Nephron (organoid): Measurements from ENCODE around the gene MFN2.
"Not testable (repeated sequence)": the region's sequence is repeated elsewhere in the genome, so short reads cannot be mapped to it uniquely, and the experiment has no call there.

ENCODE experiments used
- H3K27ac Mint-ChIP-seq, 3 experiments: 2 replicates each; pipeline ENCODE4 v1.8.0; 2020; ENCODE audit warnings: mixed read lengths in 3 of 3, mild to moderate bottlenecking in 2 of 3, moderate library complexity in 1 of 3
- H3K27me3 Mint-ChIP-seq: 2 replicates; pipeline ENCODE4 v1.8.0; 2021; ENCODE audit warnings: low read depth, mild to moderate bottlenecking, moderate library complexity, mixed read lengths
- H3K36me3 Mint-ChIP-seq: 2 replicates; pipeline ENCODE4 v1.8.0; 2020; ENCODE audit warnings: low read depth, mixed read lengths
- H3K4me1 Mint-ChIP-seq: 2 replicates; pipeline ENCODE4 v1.8.0; 2020; ENCODE audit warnings: mixed read lengths
- H3K4me3 Mint-ChIP-seq, 3 experiments: 2 replicates each; pipeline ENCODE4 v1.8.0; 2020; ENCODE audit warnings: mild to moderate bottlenecking in 3 of 3, mixed read lengths in 3 of 3, moderate library complexity in 2 of 3
- H3K9me3 Mint-ChIP-seq: 2 replicates; pipeline ENCODE4 v1.8.0; 2020; ENCODE audit warnings: mixed read lengths
- CTCF ChIP-seq, 3 experiments: fragments of 200-600 bp; sonication (generic); IDR thresholded peaks; one replicate each; pipeline ENCODE4 v1.5.0; 2021; ENCODE audit warnings: antibody characterized with exemption in 3 of 3; ENCODE audit not compliant: unreplicated experiment in 3 of 3

MFN2 gene

GRCh38 chr1:12034381-12034801, 54.1 kb downstream of the MFN2 start:
- H3K4me1 Mint-ChIP-seq: peaks cover 24% of the 10 kb centered on the region
- no peaks in the 10 kb centered on the region for H3K36me3 Mint-ChIP-seq
- H3K4me3 Mint-ChIP-seq: no peak overlapping the region
- no peak for TF ChIP-seq CTCF (IDR thresholded peaks at IDR 0.05; ENCODE audit: unreplicated experiment in 3 of 3)
- peak overlapping the region; percentile 58 to 83 (median 67) for H3K27ac Mint-ChIP-seq
- H3K27me3 Mint-ChIP-seq: no peaks in the 10 kb centered on the region
- H3K9me3 Mint-ChIP-seq: no peaks in the 10 kb centered on the region

- H3K9me3 Mint-ChIP-seq: no peaks in the 10 kb centered on the region
- no peak overlapping the region for H3K4me3 Mint-ChIP-seq
- H3K27ac Mint-ChIP-seq: peak overlapping the region; percentile 13 to 75 (median 67)
- H3K4me1 Mint-ChIP-seq: peaks cover 25% of the 10 kb centered on the region
- no peaks in the 10 kb centered on the region for H3K27me3 Mint-ChIP-seq
- H3K36me3 Mint-ChIP-seq: no peaks in the 10 kb centered on the region
- TF ChIP-seq CTCF (IDR thresholded peaks at IDR 0.05; ENCODE audit: unreplicated experiment in 3 of 3): no peak
Observed at GRCh38 chr1:12035312-12035711, 55.1 kb downstream of the MFN2 start.

GRCh38 chr1:12037486-12038355, 57.5 kb downstream of the MFN2 start:
- H3K9me3 Mint-ChIP-seq: no peaks in the 10 kb centered on the region
- H3K36me3 Mint-ChIP-seq: no peaks in the 10 kb centered on the region
- H3K27ac Mint-ChIP-seq: no peak overlapping the region
- peaks cover 29% of the 10 kb centered on the region for H3K4me1 Mint-ChIP-seq
- no peak for TF ChIP-seq CTCF (IDR thresholded peaks at IDR 0.05; ENCODE audit: unreplicated experiment in 3 of 3)
- H3K27me3 Mint-ChIP-seq: no peaks in the 10 kb centered on the region
- peak overlapping the region in 1 of 3 experiments; percentile 33 for H3K4me3 Mint-ChIP-seq

GRCh38 chr1:12038356-12039163, 58.3 kb downstream of the MFN2 start:
- no peaks in the 10 kb centered on the region for H3K27me3 Mint-ChIP-seq
- peaks cover 29% of the 10 kb centered on the region for H3K4me1 Mint-ChIP-seq
- H3K27ac Mint-ChIP-seq: peak overlapping the region in 2 of 3 experiments; percentile 47 to 49
- no peaks in the 10 kb centered on the region for H3K9me3 Mint-ChIP-seq
- H3K36me3 Mint-ChIP-seq: no peaks in the 10 kb centered on the region
- TF ChIP-seq CTCF (IDR thresholded peaks at IDR 0.05; ENCODE audit: unreplicated experiment in 3 of 3): no peak
- H3K4me3 Mint-ChIP-seq: no peak overlapping the region

- Mint-ChIP-seq H3K4me1 (peaks cover 29% of the 10 kb centered on the region), H3K27me3 (no peaks in the 10 kb centered on the region), H3K9me3 (no peaks in the 10 kb centered on the region), H3K36me3 (no peaks in the 10 kb centered on the region), H3K27ac (peak overlapping the region in 1 of 3 experiments; percentile 49), H3K4me3 (no peak overlapping the region)
- TF ChIP-seq CTCF (IDR thresholded peaks at IDR 0.05; ENCODE audit: unreplicated experiment in 3 of 3): no peak
Observed at GRCh38 chr1:12039164-12039525, 58.9 kb downstream of the MFN2 start.

GRCh38 chr1:12039824-12040456, 59.7 kb downstream of the MFN2 start:
- peaks cover 25% of the 10 kb centered on the region for H3K4me1 Mint-ChIP-seq
- H3K27me3 Mint-ChIP-seq, H3K4me3 Mint-ChIP-seq, H3K36me3 Mint-ChIP-seq, H3K9me3 Mint-ChIP-seq: not testable (repeated sequence)
- H3K27ac Mint-ChIP-seq: peak overlapping the region in 1 of 3 experiments; percentile 51
